COR-L47 (cell line): ENCODE measurements around the gene KLC1.

ENCODE experiments used
- DNase-seq: peaks from one replicate; lab custom pipeline; 2025; lab: John Stamatoyannopoulos, UW

KLC1 gene

GRCh38 chr14:103705118-103705503, 76.1 kb downstream of the KLC1 start:
- no peak for DNase-seq

DNA sequence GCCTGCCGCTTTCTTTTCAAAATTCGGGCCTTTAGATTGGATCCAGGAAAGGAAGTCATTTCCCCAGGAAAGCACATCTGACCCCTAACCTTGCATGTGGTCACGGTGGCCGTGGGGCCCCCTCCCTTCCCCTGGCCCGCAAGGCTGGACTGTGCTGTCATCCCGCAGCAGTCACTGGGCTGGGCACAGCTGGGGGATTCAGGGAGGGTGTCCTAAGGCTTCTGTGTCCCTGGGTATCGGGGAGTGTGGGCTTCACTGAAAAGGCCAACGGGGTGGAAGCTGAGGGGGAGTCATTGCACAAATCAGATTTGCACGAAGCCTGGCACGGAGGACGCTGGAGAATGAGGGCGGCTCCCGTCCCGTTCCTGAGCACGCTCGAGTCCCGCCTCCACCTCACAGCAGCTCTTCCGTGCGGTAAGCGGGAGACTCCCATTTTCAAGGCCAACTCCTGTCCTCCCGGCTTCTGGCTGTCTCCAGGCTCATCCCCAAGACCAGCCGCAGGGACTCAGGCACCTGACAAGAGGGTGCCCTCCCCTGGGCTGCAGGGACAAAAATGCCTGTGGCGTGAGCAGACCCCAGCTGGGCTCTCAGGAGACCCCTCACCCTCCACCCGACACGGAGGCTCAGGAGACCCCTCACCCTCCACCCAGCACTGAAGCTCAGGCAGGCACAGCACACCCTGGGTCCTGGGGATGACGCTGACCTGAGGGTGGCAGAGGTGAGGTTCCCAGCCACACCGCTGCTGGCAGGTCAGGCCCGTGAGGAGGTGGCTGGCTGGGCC, 76.7 kb downstream of the KLC1 start:
- no peak for DNase-seq

DNA sequence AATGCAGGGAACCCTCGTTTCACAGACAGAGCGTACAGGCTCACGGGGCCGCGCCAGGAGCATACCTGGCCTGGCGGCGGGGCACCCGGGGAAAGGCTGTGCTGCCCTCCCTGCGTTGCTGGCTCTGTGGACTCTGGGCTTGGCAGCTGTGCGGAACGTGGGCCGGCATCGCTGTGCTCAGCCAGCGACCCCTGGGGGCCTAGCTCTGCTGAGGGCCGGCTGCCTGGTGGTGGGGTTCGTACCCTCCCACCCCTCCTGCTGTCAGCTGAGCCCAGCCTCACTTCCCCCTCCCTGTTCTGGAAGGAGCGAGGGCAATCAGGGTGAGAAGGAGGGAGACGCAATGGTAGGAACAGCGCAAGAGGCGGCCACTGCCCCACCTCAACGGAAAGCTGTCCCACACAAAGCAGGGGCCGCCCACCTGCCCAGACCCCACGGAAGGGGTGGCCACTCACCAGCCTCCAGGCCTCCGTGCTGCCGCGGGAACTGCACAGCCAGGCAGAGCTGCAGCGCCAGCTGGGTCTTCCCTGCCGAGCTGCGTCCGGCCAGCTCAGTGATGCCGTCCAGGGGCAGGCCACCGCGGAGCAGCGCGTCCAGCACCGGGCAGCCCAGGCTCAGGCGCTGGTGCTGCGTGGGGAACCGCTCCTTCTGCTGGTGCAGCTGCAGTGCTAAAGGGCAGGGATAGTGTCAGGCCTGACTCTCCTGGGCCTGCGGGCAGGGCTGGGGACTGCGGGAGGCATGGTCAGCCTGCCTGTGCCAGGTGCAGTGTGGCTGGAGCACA, 77.7 kb downstream of the KLC1 start:
- DNase-seq, result no peak

DNA sequence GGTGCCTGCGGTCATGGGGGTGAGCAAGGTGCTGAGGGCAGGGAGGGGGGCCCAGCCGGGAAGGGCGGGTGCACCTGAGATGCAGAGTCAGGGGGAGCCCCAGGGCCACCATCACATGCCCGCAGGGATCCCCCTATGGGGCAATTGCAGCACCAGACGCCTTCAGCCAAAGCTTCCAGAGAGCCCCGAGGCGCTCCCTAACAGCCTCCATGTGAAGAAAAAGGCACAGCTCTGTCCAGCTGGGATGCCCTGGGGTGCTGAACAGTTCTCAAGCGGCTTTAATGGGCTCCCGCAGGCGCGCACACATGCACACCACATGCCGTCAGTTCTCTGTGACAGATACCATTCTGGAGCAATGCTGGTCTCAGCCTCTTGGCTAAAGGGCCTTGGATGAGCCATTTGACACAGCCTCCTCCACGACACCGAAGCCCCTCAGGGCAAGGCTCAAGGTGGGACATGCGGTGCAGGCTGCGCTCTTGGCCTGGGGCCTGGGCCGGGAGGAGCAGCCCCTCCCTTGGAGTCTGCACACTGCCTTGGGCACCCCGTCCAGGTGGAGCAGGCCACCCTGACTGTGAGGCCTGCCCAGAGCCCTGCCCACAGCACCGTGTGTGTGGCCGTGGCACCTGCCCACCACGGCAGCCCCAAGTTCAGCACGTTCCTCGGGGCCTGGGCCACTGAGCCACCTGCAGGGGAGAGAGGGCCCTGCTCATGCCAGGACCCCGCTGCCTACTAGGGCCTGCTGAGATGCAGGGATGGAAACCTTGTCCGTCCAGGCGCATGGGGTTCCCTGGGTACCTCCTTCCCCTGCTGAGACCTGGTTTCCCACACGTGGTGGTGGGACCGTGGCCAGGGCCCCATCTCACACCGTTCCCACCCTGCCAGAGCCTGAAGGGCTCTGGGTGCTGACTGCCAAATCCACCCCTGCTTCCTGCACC, 78.6 kb downstream of the KLC1 start:
- DNase-seq, result no peak

DNA sequence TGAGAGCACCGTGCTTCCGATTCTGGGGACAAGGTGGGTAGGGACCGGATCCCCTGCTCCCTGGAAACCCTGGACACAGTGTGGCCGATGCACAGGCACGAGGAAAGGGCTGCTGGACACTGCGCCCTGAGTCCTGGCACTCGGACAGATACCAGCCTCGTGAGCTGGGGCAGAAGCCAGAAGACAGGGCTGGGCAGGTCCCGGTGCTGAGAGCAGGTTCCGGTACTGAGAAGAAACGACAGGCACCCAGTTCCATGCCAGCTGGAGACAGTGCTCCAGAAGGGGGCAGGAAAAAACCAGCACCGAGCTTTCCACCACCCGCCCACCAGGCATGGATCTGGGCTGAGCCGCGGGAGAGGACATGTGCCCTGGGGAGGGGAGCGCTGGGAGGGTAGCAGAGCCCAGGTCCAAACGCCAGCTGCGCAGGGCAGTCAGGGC, 79.8 kb downstream of the KLC1 start:
- no peak for DNase-seq

DNA sequence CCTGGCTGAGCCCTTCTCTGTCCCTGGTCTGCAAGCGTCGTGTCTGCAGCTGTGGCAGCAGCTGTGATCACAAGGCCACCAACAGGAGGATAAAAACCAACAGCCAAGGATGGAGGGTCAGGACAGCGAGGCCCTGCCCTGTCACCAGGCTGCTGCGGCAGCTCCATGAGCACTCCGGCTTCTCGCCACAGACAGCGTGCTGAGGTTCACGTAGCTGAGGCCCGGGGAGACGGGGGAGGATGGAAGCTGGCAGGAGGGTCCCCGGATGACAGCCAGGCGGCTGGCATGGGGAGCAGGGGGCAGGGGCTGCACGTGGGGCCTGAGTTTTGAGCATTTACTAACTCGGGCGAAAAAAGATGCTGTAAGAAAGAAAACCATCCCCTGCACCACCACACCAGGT, 80.8 kb downstream of the KLC1 start:
- no peak for DNase-seq

GRCh38 chr14:103710771-103711377, 81.9 kb downstream of the KLC1 start:
- DNase-seq, result peak; percentile 28

- peak; percentile 70 for DNase-seq
Observed at GRCh38 chr14:103711516-103712431, 82.8 kb downstream of the KLC1 start.

GRCh38 chr14:103712633-103713247, 83.7 kb downstream of the KLC1 start:
- DNase-seq, result no peak

DNA sequence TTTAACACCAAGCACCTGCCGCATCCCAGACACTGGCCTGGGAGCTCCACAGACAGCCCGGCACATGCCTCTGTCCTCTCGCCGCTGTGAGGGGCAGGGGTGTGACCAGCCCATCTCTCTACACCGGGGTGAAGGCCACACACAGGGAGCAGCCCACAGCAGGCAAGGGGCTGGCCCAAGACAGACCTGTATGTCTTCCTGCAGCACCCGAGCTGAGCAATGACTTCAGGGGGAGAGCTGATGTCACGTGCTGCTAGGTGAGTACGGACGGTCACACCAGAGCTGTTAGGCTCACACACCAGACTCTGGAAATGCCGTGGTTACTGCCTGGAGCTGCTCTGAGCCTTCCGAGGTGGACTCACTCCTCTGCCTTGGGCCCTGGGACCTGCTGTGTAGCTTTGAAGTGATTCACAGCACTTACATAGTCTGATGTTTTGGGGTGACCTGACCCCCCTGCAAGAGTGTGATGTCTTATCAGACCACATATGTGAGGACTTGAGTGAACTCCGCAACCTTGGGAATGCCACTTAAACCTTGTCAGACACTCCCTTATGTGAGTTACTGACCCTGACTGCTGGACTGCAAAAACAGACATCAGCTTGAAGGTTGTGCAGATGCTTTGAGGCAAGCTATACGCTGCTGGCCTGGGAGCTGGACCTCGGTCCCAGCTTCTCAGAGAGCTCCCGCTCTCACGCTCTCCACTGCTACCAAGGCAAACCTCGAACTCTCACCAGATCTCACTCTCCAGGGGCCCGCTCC, 84.5 kb downstream of the KLC1 start:
- DNase-seq, result no peak

DNA sequence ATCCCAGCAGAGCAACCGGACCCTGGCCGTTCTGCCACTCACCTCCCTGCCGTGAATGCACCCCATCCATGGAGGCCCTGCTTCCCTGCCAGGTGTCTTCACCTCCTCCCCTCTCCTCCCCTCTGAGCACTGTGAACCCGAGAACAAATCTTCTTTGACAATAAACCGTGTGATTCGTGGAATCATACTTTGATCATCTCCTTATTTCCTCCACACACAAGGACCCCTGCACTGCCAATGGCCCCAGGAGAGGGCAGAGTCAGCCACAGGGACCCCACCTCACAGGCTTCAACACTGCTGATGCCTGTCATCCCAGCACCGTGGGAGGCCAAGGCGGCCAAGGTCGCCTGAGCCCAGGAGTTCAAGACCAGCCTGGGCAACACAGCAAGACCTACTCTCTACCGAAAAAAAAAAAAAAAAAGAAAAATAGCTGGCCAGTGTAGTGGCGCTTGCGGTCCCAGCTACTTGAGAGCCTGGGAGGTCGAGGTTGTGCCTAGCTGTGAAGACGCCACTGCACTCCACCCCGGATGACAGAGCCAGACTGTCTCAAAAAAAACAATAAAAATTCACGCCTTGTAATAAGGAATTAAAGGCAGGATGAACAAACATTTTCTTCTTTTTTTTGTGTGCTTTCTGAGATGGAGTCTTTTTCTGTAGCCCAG, 85.2 kb downstream of the KLC1 start:
- no peak for DNase-seq

GRCh38 chr14:103715052-103716000, 86.3 kb downstream of the KLC1 start, which contains the start of the genes XRCC3 and ZFYVE21:
XRCC3 (minus strand) TSS chr14:103715451; CDS start chr14:103711087, 4,364 bp downstream.
ZFYVE21 (plus strand) TSS chr14:103715810; CDS start chr14:103715842, 32 bp downstream.
- peak; percentile 100 for DNase-seq

GRCh38 chr14:103716091-103716801, 87.2 kb downstream of the KLC1 start:
- DNase-seq, result peak; percentile 27

DNA sequence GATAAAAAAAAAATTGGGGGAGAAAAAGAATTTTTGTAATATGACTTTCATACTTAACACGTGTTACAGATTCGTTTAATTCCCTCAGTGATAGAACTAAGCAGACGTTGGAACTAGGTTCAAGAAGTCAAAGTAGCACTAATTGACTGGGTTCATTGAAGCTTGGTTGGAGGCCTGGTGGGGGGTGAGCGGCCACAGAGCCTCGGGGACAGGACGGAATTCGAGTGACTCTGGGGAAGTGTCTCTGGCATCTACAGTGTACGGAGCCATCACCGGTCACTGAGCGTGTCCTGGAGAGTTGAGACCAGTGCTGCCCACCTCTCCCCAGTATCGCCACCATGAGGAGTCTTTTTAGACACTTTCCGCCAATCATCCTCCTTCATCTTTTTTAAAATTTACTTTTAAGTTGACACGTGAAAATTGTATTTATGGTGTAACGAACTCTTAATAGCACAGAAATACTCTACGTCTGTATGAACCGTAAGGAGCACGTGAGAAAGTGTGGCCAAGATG, 87.9 kb downstream of the KLC1 start:
- no peak for DNase-seq

DNA sequence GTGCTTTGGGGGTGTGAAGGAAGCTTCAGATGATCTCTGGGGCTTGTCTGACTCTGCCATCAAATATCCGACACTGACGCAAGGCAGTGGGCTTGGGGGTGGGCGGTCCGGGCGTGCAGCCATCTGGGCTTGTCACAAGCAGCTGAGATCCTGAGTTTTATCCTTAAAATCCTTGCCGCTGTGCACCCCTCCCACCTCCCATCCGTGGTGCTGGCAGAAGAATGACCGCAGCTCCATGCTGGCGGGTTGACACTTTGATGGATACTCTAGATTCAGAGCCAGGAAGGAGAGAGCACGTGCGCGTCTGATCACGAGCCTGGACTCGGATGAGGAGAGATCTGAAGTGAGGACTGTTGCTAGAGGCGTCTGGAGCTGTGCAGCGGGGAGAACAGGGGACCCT, 89.6 kb downstream of the KLC1 start:
- DNase-seq, result no peak

GRCh38 chr14:103719751-103720150, 90.7 kb downstream of the KLC1 start:
- DNase-seq, result no peak
